Thoracic aorta (tissue), 2 donors: ENCODE results near the gene FRA10AC1. TPM values are rescaled to one million over a fixed set of nuclear protein-coding genes. Genes with fewer than 3 reads are reported as not detected.
"Not testable (repeated sequence)": the region's sequence is repeated elsewhere in the genome, so short reads cannot be mapped to it uniquely, and the experiment has no call there.

Experiments used
- ATAC-seq: fragments of 150-250 bp; one replicate; pipeline ENCODE4 v1.8.0; 2017; ENCODE audit warnings: low read depth; ENCODE audit not compliant: insufficient number of reproducible peaks, low FRiP score
- DNase-seq: peaks from one replicate; pipeline ENCODE4 v3.0.0-alpha.2; 2020; ENCODE audit warnings: low spot score
- H3K27ac ChIP-seq, 2 donors: fragments of 200-600 bp; sonication (generic); 1 replicate in 1 of 2; 2 replicates in 1 of 2; pipeline ENCODE4 v1.5.1; 2016; ENCODE audit warnings: mild to moderate bottlenecking in 2 of 2, moderate library complexity in 2 of 2
- H3K27me3 ChIP-seq: fragments of 200-600 bp; sonication (generic); replicated peaks from 2 replicates; pipeline ENCODE4 v1.6.0; 2016; ENCODE audit warnings: mild to moderate bottlenecking; ENCODE audit not compliant: insufficient read depth
- H3K36me3 ChIP-seq: fragments of 200-600 bp; sonication (generic); one replicate; pipeline ENCODE4 v1.5.1; 2016
- H3K4me1 ChIP-seq, 2 donors: fragments of 200-600 bp; sonication (generic); 1 replicate in 1 of 2; 2 replicates in 1 of 2; pipeline versions ENCODE4 v1.5.1 to v1.6.0; 2016; ENCODE audit warnings: low read depth in 2 of 2, mild to moderate bottlenecking in 1 of 2; ENCODE audit not compliant: control insufficient read depth in 1 of 2
- H3K4me3 ChIP-seq: fragments of 200-600 bp; sonication (generic); 2 replicates; pipeline ENCODE4 v1.5.1; 2016; ENCODE audit warnings: mild to moderate bottlenecking
- H3K9me3 ChIP-seq: fragments of 200-600 bp; sonication (generic); 2 replicates; pipeline ENCODE4 v1.5.1; 2016
- CTCF ChIP-seq: fragments of 200-600 bp; sonication (generic); IDR thresholded peaks from one replicate; pipeline ENCODE4 v1.5.1; 2019; ENCODE audit warnings: antibody characterized with exemption
- total RNA-seq, 2 donors: library from RNA; depleted of rRNA; stranded (reverse); fragments of >200 nt; gene quantifications; one replicate each; pipeline versions ENCODE4 v1.1.0 to v1.2.3, GENCODE V29; 2016

FRA10AC1 gene
- total RNA-seq, 2 donors from 2014 or later = 25.7 to 35.9 TPM

- no peaks in the 10 kb centered on the region for H3K27me3 ChIP-seq
- no peak overlapping the region for H3K27ac ChIP-seq
- ATAC-seq = no peak
- peak overlapping the region; percentile 78 for H3K4me3 ChIP-seq
- H3K4me1 ChIP-seq = peaks cover 12% of the 10 kb centered on the region in 2 donors
- TF ChIP-seq CTCF = no peak
- H3K9me3 ChIP-seq = no peaks in the 10 kb centered on the region
- no peak for DNase-seq
- no peaks in the 10 kb centered on the region for H3K36me3 ChIP-seq
These were observed 1.4 kb upstream of the FRA10AC1 start for GRCh38 chr10:93703841-93704240.

- peak overlapping the region; percentile 78 for H3K4me3 ChIP-seq
- no peaks in the 10 kb centered on the region for H3K27me3 ChIP-seq
- DNase-seq = no peak
- peaks cover 12% of the 10 kb centered on the region in 2 donors for H3K4me1 ChIP-seq
- peak overlapping the region; percentile 78 to 83 for H3K27ac ChIP-seq
- no peak for ATAC-seq
- no peaks in the 10 kb centered on the region for H3K9me3 ChIP-seq
- TF ChIP-seq CTCF = no peak
- no peaks in the 10 kb centered on the region for H3K36me3 ChIP-seq
These were observed 674 bp upstream of the FRA10AC1 start for GRCh38 chr10:93703066-93703465.

- Histone ChIP-seq H3K27ac (peak overlapping the region; percentile 76 to 78), H3K27me3 (no peaks in the 10 kb centered on the region), H3K9me3 (no peaks in the 10 kb centered on the region), H3K4me3 (peak overlapping the region; percentile 78), H3K36me3 (peaks cover 5% of the 10 kb centered on the region), H3K4me1 (peaks cover 12% of the 10 kb centered on the region in 2 donors)
- ATAC-seq (peak; percentile 32), DNase-seq (no peak)
- no peak for TF ChIP-seq CTCF
These were observed 554 bp downstream of the FRA10AC1 start for GRCh38 chr10:93701866-93702209.

GRCh38 chr10:93697207-93697606 lies 5.2 kb downstream of the FRA10AC1 start:
- peaks cover 12% of the 10 kb centered on the region in 2 donors for H3K4me1 ChIP-seq
- ATAC-seq (no peak), DNase-seq (no peak)
- no peak overlapping the region for H3K4me3 ChIP-seq
- no peak overlapping the region for H3K27ac ChIP-seq
- no peak for TF ChIP-seq CTCF
- no peaks in the 10 kb centered on the region for H3K9me3 ChIP-seq
- H3K36me3 ChIP-seq = peaks cover 5% of the 10 kb centered on the region
- no peaks in the 10 kb centered on the region for H3K27me3 ChIP-seq

- not testable (repeated sequence) for H3K4me3 ChIP-seq, H3K27ac ChIP-seq, H3K9me3 ChIP-seq, DNase-seq, H3K27me3 ChIP-seq, ATAC-seq
- Histone ChIP-seq H3K4me1 (peaks cover 10 to 11% of the 10 kb centered on the region in 2 donors), H3K36me3 (peaks cover 11% of the 10 kb centered on the region)
These were observed 5.8 kb downstream of the FRA10AC1 start for GRCh38 chr10:93696582-93696981.

GRCh38 chr10:93695740-93696139 lies 6.7 kb downstream of the FRA10AC1 start:
- Histone ChIP-seq H3K4me3 (no peak overlapping the region), H3K27me3 (no peaks in the 10 kb centered on the region), H3K9me3 (no peaks in the 10 kb centered on the region), H3K36me3 (peaks cover 16% of the 10 kb centered on the region), H3K4me1 (peaks cover 2 to 3% of the 10 kb centered on the region in 2 donors), H3K27ac (no peak overlapping the region)
- DNase-seq = no peak
- no peak for TF ChIP-seq CTCF
- ATAC-seq = no peak
